Smooth muscle cell of the umbilical artery (primary cell): ENCODE results near the gene TRAF5. TPM values are rescaled to one million over a fixed set of nuclear protein-coding genes. Genes with fewer than 3 reads are reported as not detected.

Experiments
- total RNA-seq: library from RNA; depleted of rRNA; stranded (reverse); fragments of >200 nt; gene quantifications from 2 replicates; pipeline ENCODE4 v1.2.3, GENCODE V29; 2014

TRAF5 gene, protein sequence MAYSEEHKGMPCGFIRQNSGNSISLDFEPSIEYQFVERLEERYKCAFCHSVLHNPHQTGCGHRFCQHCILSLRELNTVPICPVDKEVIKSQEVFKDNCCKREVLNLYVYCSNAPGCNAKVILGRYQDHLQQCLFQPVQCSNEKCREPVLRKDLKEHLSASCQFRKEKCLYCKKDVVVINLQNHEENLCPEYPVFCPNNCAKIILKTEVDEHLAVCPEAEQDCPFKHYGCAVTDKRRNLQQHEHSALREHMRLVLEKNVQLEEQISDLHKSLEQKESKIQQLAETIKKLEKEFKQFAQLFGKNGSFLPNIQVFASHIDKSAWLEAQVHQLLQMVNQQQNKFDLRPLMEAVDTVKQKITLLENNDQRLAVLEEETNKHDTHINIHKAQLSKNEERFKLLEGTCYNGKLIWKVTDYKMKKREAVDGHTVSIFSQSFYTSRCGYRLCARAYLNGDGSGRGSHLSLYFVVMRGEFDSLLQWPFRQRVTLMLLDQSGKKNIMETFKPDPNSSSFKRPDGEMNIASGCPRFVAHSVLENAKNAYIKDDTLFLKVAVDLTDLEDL
- total RNA-seq, result 24.3 and 27.5 TPM in 2 replicates

DNA sequence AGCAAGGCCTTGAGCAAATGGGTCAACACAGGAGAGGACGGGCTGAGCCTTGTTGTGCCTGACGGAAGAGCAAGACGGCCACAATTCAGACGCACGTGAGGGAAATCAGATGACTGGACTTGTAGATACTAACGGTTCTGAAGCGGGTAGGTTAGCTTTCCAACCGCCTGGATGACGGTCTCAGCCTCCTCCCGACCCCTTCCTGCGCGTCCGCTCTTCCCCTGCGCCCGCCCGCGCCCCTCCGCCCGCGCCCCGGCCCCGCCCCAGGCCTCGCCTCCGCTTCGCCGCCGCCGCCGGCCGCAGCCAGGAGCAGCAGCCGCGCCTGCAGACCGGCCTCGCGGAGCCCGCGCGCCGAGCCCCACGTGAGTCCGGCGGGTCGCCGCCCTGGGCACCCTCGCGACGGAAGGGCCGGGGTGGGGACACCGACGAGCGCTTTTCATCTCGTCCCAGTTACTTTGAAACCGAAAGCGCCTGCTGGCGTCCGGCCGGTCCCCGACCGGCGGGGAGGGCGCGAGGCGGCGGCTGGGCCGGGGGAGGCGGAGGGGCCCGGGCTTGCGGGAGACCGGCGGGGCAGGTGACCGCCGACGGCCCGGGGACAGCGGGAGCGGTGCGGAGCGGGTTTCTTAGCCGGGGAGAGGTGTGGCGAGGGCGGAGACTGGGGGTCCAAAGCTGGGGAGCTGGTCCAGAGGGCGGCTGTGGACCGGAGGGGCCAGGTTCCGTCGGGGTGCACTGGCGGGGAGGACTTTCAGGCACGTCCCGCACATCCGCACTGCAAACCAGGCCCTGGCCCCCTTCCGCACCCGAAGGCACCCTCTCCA, at the start of gene TRAF5:
Gene TRAF5, plus strand, starts transcription at position 306 of the 818 bp plus-strand sequence. CDS start 26,407 bp downstream, outside the sequence.

Other genes with a start within 250 kb of the TRAF5 start
- 0.14 and 1.5 TPM in 2 replicates for gene KCNH1, start 192.7 kb upstream of the TRAF5 start, total RNA-seq
- gene RCOR3, start 67.5 kb upstream of the TRAF5 start, total RNA-seq, result 16.6 and 24.2 TPM in 2 replicates
- not detected in 2 replicates for gene RD3, start 165.3 kb downstream of the TRAF5 start, total RNA-seq